ENCODE results near the gene MPP4.
"Not testable (repeated sequence)": the region's sequence is repeated elsewhere in the genome, so short reads cannot be mapped to it uniquely, and the experiment has no call there.

MPP4 gene

GRCh38 chr2:201698588-201699226, at the start of gene MPP4:
MPP4 (minus strand) TSS chr2:201698644; CDS start chr2:201693954, 4,690 bp downstream.
- DNase-seq: no peak

GRCh38 chr2:201746551-201746950, 48.1 kb upstream of the MPP4 start:
- DNase-seq: no peak

GRCh38 chr2:201735486-201735885, 37.0 kb upstream of the MPP4 start:
- no peak for DNase-seq

- DNase-seq: no peak
These were observed 35.7 kb upstream of the MPP4 start for GRCh38 chr2:201734111-201734510.

GRCh38 chr2:201733544-201733943, 35.1 kb upstream of the MPP4 start:
- DNase-seq: no peak

- DNase-seq: no peak
These were observed 32.3 kb upstream of the MPP4 start for GRCh38 chr2:201730651-201731285.

- no peak for DNase-seq
These were observed 17.0 kb upstream of the MPP4 start for GRCh38 chr2:201715459-201715858.

GRCh38 chr2:201712726-201713125, 14.3 kb upstream of the MPP4 start:
- no peak for DNase-seq

GRCh38 chr2:201709747-201710146, 11.3 kb upstream of the MPP4 start:
- no peak for DNase-seq

GRCh38 chr2:201709049-201709448, 10.6 kb upstream of the MPP4 start:
- DNase-seq: no peak

GRCh38 chr2:201707753-201708152, 9.3 kb upstream of the MPP4 start:
- DNase-seq: no peak

- no peak for DNase-seq
These were observed 8.7 kb upstream of the MPP4 start for GRCh38 chr2:201707142-201707541.

GRCh38 chr2:201704536-201704935, 6.1 kb upstream of the MPP4 start:
- no peak for DNase-seq

- no peak for DNase-seq
These were observed 3.2 kb upstream of the MPP4 start for GRCh38 chr2:201701646-201702045.

- no peak for DNase-seq
These were observed 972 bp upstream of the MPP4 start for GRCh38 chr2:201699416-201699815.

GRCh38 chr2:201697899-201698298, 545 bp downstream of the MPP4 start:
- DNase-seq: no peak

- DNase-seq: peak; percentile 7
These were observed 2.2 kb downstream of the MPP4 start for GRCh38 chr2:201696151-201696659.

- DNase-seq: no peak
These were observed 13.3 kb downstream of the MPP4 start for GRCh38 chr2:201685156-201685555.

GRCh38 chr2:201680743-201681142, 17.7 kb downstream of the MPP4 start:
- no peak for DNase-seq

GRCh38 chr2:201678401-201678800, 20.0 kb downstream of the MPP4 start:
- DNase-seq: no peak

GRCh38 chr2:201675454-201675853, 23.0 kb downstream of the MPP4 start:
- DNase-seq: no peak

- no peak for DNase-seq
These were observed 23.6 kb downstream of the MPP4 start for GRCh38 chr2:201674794-201675193.

GRCh38 chr2:201674298-201674697, 24.1 kb downstream of the MPP4 start:
- no peak for DNase-seq

GRCh38 chr2:201673546-201673945, 24.9 kb downstream of the MPP4 start:
- DNase-seq: no peak

- DNase-seq: not testable (repeated sequence)
These were observed 27.2 kb downstream of the MPP4 start for GRCh38 chr2:201671205-201671604.

Data from NCI-H345 (cell line).